C4-2B (cell line): ENCODE results near the gene PTPRZ1.

Source experiments
- H3K27ac ChIP-seq: fragments of 450-650 bp; 2 replicates; pipeline ENCODE4 v1.5.1; 2017
- CTCF ChIP-seq: fragments of 450-650 bp; conservative IDR thresholded peaks from 2 replicates; pipeline ENCODE4 v1.5.1; 2017; ENCODE audit warnings: mild to moderate bottlenecking
- ZFX ChIP-seq: fragments of 450-650 bp; IDR thresholded peaks from 2 replicates; pipeline ENCODE4 v1.6.1; 2017

Gene PTPRZ1

GRCh38 chr7:122073635-122074034 lies 200.7 kb downstream of the PTPRZ1 start:
- H3K27ac ChIP-seq: no peak overlapping the region
- TF ChIP-seq ZFX: no peak
- TF ChIP-seq CTCF: no peak

GRCh38 chr7:122082160-122082559 lies 209.2 kb downstream of the PTPRZ1 start:
- TF ChIP-seq CTCF (no peak), ZFX (no peak)
- H3K27ac ChIP-seq: no peak overlapping the region

- no peak overlapping the region for H3K27ac ChIP-seq
- TF ChIP-seq CTCF (no peak), ZFX (no peak)
Observed at GRCh38 chr7:122082670-122083069, 209.7 kb downstream of the PTPRZ1 start.

GRCh38 chr7:122092964-122093797 lies 220.2 kb downstream of the PTPRZ1 start:
- no peak overlapping the region for H3K27ac ChIP-seq
- no peak for TF ChIP-seq ZFX
- peak; percentile 97 for TF ChIP-seq CTCF

- no peak for TF ChIP-seq ZFX
- no peak for TF ChIP-seq CTCF
- no peak overlapping the region for H3K27ac ChIP-seq
Observed at GRCh38 chr7:122094549-122094948, 221.6 kb downstream of the PTPRZ1 start.

GRCh38 chr7:122095642-122096041 lies 222.7 kb downstream of the PTPRZ1 start:
- no peak overlapping the region for H3K27ac ChIP-seq
- TF ChIP-seq CTCF: no peak
- no peak for TF ChIP-seq ZFX

- TF ChIP-seq ZFX (no peak), CTCF (no peak)
- H3K27ac ChIP-seq: no peak overlapping the region
Observed at GRCh38 chr7:122100021-122100420, 227.1 kb downstream of the PTPRZ1 start.
